Measurements from ENCODE around the gene HRCT1. TPM values are rescaled to one million over a fixed set of nuclear protein-coding genes. Genes with fewer than 3 reads are reported as not detected.

Gene HRCT1
- total RNA-seq, 1 experiment from 2014 or later = 0.32 TPM

DNA sequence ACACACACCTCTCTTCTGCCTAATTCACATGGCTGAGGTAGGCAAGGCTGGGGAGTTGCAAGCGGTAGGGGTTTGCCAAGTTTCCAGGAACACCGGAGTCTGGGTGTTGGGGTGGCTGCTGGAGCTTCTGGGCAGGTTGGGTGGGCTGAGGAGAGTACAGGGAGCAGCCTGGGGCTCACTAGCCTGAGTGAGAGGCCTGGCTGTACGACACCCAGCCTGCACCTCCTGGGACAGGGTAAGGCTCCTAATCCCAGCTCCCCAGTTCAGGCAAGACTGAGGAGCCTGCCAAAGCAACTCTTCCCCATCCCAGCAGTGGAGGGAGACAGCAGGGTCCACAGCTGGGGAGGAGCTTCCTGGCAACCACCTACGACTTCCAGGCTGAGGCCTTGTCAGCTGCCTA lies 11.3 kb downstream of the HRCT1 start:
- intact Hi-C loops (cut with micrococcal nuclease) = no loop called here
- DNase-seq (ENCODE audit: low read depth, low spot score) (no peak), ATAC-seq (no peak)
- Histone ChIP-seq H3K9me3 (ENCODE audit: control insufficient read depth in 1 of 2, insufficient read depth in 1 of 2, low read depth in 1 of 2, low read length in 2 of 2) (no peaks in the 10 kb centered on the region), H3K27me3 (ENCODE audit: insufficient read depth, low read length) (no peaks in the 10 kb centered on the region), H3K9ac (ENCODE audit: low read length) (no peak overlapping the region), H3K27ac (ENCODE audit: low read depth, low read length) (no peak overlapping the region), H3K36me3 (ENCODE audit: control insufficient read depth in 1 of 2, insufficient read depth in 2 of 2, low read length in 2 of 2) (no peaks in the 10 kb centered on the region), H3K4me1 (ENCODE audit: control insufficient read depth in 1 of 2, insufficient read depth in 2 of 2, low read length in 2 of 2) (peaks cover 0 to 3% of the 10 kb centered on the region in 2 experiments; a peak in 1 of 4 replicates), H4K20me1 (ENCODE audit: insufficient read depth) (no peaks in the 10 kb centered on the region), H3K9me2 (ENCODE audit: insufficient read depth) (no peaks in the 10 kb centered on the region), H3K4me2 (ENCODE audit: low read length) (no peak overlapping the region), H3K4me3 (replicated peaks in 1 of 2; ENCODE audit: low read depth in 1 of 2, low read length in 2 of 2) (no peak overlapping the region), H2AFZ (ENCODE audit: low read depth, low read length, poor library complexity, severe bottlenecking) (no peak overlapping the region), H3K79me2 (ENCODE audit: insufficient read depth, low read length) (no peaks in the 10 kb centered on the region)
- no TSS peak for BruUV-seq (replicated peaks)
- TF ChIP-seq FOSL1 (IDR thresholded peaks at IDR 0.05; ENCODE audit: low read depth) (no peak), TCF7L2 (IDR thresholded peaks at IDR 0.05; ENCODE audit: borderline replicate concordance, extremely low read depth, insufficient read depth, insufficient read length) (no peak), ZNF274 (IDR thresholded peaks at IDR 0.05; ENCODE audit: low read depth, low read length) (no peak), EZH2 (IDR thresholded peaks at IDR 0.05) (no peak), SP1 (IDR thresholded peaks at IDR 0.05; ENCODE audit: low read depth) (no peak), CBX3 (IDR thresholded peaks at IDR 0.05; ENCODE audit: low read depth) (no peak)
- TF ChIP-seq, protein P1, sequence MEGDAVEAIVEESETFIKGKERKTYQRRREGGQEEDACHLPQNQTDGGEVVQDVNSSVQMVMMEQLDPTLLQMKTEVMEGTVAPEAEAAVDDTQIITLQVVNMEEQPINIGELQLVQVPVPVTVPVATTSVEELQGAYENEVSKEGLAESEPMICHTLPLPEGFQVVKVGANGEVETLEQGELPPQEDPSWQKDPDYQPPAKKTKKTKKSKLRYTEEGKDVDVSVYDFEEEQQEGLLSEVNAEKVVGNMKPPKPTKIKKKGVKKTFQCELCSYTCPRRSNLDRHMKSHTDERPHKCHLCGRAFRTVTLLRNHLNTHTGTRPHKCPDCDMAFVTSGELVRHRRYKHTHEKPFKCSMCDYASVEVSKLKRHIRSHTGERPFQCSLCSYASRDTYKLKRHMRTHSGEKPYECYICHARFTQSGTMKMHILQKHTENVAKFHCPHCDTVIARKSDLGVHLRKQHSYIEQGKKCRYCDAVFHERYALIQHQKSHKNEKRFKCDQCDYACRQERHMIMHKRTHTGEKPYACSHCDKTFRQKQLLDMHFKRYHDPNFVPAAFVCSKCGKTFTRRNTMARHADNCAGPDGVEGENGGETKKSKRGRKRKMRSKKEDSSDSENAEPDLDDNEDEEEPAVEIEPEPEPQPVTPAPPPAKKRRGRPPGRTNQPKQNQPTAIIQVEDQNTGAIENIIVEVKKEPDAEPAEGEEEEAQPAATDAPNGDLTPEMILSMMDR (IDR thresholded peaks at IDR 0.05 in 2 of 3, conservative IDR thresholded peaks at IDR 0.05 in 1 of 3; ENCODE audit: borderline replicate concordance in 1 of 3, insufficient read depth in 1 of 3, low read depth in 2 of 3, low read length in 2 of 3) = no peak
- ChIA-PET RAD21 (ENCODE audit: low non-redundant PET in 1 of 2, low total read pairs in 2 of 2, uncharacterized antibody in 2 of 2, unreplicated experiment in 2 of 2) (no interaction called here), CTCF (no interaction called here), POLR2A (no interaction called here)

DNA sequence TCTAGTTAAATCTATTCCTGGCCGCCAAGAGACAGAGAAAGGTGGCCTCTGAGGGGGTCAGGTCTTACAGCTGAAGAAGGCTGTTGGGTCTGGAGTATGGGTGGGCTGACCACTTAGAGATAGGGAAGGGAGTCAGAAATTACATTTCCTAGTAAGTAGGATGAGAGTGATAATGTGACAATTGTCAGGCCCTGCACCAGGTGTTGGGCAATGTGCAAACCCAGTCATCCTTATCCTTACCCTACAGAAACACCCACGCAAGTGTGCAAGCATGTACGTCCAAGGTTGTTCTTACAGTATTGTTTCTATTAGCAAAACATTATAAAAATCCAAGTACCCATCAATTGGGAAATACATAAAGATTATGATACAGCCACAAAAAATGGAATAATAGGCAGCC lies 12.8 kb downstream of the HRCT1 start:
- H3K79me2 ChIP-seq (ENCODE audit: insufficient read depth, low read length) = no peaks in the 10 kb centered on the region
- peak overlapping the region; percentile 5 for H2AFZ ChIP-seq (ENCODE audit: low read depth, low read length, poor library complexity, severe bottlenecking)
- no peak overlapping the region for H3K9ac ChIP-seq (ENCODE audit: low read length)
- peaks cover 5 to 11% of the 10 kb centered on the region in 2 experiments; a peak in 3 of 4 replicates for H3K4me1 ChIP-seq (ENCODE audit: control insufficient read depth in 1 of 2, insufficient read depth in 2 of 2, low read length in 2 of 2)
- no peaks in the 10 kb centered on the region for H3K36me3 ChIP-seq (ENCODE audit: control insufficient read depth in 1 of 2, insufficient read depth in 2 of 2, low read length in 2 of 2)
- H3K27me3 ChIP-seq (ENCODE audit: insufficient read depth, low read length) = no peaks in the 10 kb centered on the region
- POLR2A ChIA-PET = no interaction called here
- CTCF ChIA-PET = no interaction called here
- ATAC-seq = no peak
- intact Hi-C loops (cut with micrococcal nuclease) = no loop called here
- TF ChIP-seq, protein P2, sequence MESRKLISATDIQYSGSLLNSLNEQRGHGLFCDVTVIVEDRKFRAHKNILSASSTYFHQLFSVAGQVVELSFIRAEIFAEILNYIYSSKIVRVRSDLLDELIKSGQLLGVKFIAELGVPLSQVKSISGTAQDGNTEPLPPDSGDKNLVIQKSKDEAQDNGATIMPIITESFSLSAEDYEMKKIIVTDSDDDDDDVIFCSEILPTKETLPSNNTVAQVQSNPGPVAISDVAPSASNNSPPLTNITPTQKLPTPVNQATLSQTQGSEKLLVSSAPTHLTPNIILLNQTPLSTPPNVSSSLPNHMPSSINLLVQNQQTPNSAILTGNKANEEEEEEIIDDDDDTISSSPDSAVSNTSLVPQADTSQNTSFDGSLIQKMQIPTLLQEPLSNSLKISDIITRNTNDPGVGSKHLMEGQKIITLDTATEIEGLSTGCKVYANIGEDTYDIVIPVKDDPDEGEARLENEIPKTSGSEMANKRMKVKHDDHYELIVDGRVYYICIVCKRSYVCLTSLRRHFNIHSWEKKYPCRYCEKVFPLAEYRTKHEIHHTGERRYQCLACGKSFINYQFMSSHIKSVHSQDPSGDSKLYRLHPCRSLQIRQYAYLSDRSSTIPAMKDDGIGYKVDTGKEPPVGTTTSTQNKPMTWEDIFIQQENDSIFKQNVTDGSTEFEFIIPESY (IDR thresholded peaks at IDR 0.05; ENCODE audit: extremely low read depth, insufficient replicate concordance, low read length) = no peak
- TF ChIP-seq ZFX (IDR thresholded peaks at IDR 0.05) = no peak
- TF ChIP-seq, protein P1 (IDR thresholded peaks at IDR 0.05 in 2 of 3, conservative IDR thresholded peaks at IDR 0.05 in 1 of 3; ENCODE audit: borderline replicate concordance in 1 of 3, insufficient read depth in 1 of 3, low read depth in 2 of 3, low read length in 2 of 3) = no peak
- no peaks in the 10 kb centered on the region for H3K9me3 ChIP-seq (ENCODE audit: control insufficient read depth in 1 of 2, insufficient read depth in 1 of 2, low read depth in 1 of 2, low read length in 2 of 2)
- RAD21 ChIA-PET (ENCODE audit: low non-redundant PET in 1 of 2, low total read pairs in 2 of 2, uncharacterized antibody in 2 of 2, unreplicated experiment in 2 of 2) = no interaction called here
- H3K4me2 ChIP-seq (ENCODE audit: low read length) = no peak overlapping the region
- BruUV-seq (replicated peaks) = no TSS peak
- H4K20me1 ChIP-seq (ENCODE audit: insufficient read depth) = no peaks in the 10 kb centered on the region
- H3K4me3 ChIP-seq (replicated peaks in 1 of 2; ENCODE audit: low read depth in 1 of 2, low read length in 2 of 2) = no peak overlapping the region
- no peak for DNase-seq (ENCODE audit: low read depth, low spot score)
- no peaks in the 10 kb centered on the region for H3K9me2 ChIP-seq (ENCODE audit: insufficient read depth)
- H3K27ac ChIP-seq (ENCODE audit: low read depth, low read length) = no peak overlapping the region

Measured in HCT116 (cell line).